IMR-90 (cell line): ENCODE results near the gene THPO. TPM values are rescaled to one million over a fixed set of nuclear protein-coding genes. Genes with fewer than 3 reads are reported as not detected.

Experiments used
- ATAC-seq: fragments of 200-7000 bp; cut with Tn5 transposase; 2 replicates; pipeline ENCODE4 v1.9.1; 2020; ENCODE audit warnings: low read depth, mild to moderate bottlenecking, moderate library complexity
- BruUV-seq: library from RNA; stranded (reverse); fragments of 400-500 nt; replicated peaks from 2 replicates; lab custom pipeline; 2021; lab: Mats Ljungman, UMichigan
- CTCF ChIA-PET: fragments of 300-600 bp; formaldehyde crosslinking; extraction: SDS; loops from one replicate; lab custom pipeline; 2021; ENCODE audit warnings: antibody characterized with exemption; lab: Yijun Ruan, JAX
- POLR2A ChIA-PET: fragments of 300-600 bp; sonication (Branson Sonifier 250); formaldehyde crosslinking; loops from one replicate; lab custom pipeline; 2022; ENCODE audit warnings: antibody characterized with exemption; ENCODE audit not compliant: unreplicated experiment; lab: Charles Lee
- DNase-seq: peaks from one replicate; pipeline ENCODE4 v3.0.0; 2013
- H2AFZ ChIP-seq: replicated peaks from 2 replicates; pipeline ENCODE3; 2013; ENCODE audit warnings: low read length, mild to moderate bottlenecking; ENCODE audit not compliant: poor library complexity
- H2AK5ac ChIP-seq: 2 replicates; pipeline ENCODE4 v1.6.1; 2013; ENCODE audit warnings: low read depth, low read length, inconsistent platforms
- H2AK9ac ChIP-seq: replicated peaks from 2 replicates; pipeline ENCODE3; 2013; ENCODE audit warnings: mild to moderate bottlenecking, low read depth, low read length, moderate library complexity; ENCODE audit not compliant: poor library complexity
- H2BK120ac ChIP-seq: 2 replicates; pipeline ENCODE4 v1.6.1; 2013; ENCODE audit warnings: low read depth, low read length, inconsistent platforms
- H2BK15ac ChIP-seq: 3 replicates; pipeline ENCODE4 v1.6.1; 2013; ENCODE audit warnings: low read depth, low read length, inconsistent platforms
- H2BK20ac ChIP-seq: 2 replicates; pipeline ENCODE4 v1.6.1; 2013; ENCODE audit warnings: low read depth, mild to moderate bottlenecking, inconsistent platforms, low read length, moderate library complexity
- H2BK5ac ChIP-seq: 2 replicates; pipeline ENCODE4 v1.6.1; 2013; ENCODE audit warnings: mild to moderate bottlenecking, low read depth, low read length, inconsistent platforms; ENCODE audit not compliant: poor library complexity, severe bottlenecking
- H3K14ac ChIP-seq: replicated peaks from 2 replicates; pipeline ENCODE4 v1.6.1; 2013; ENCODE audit warnings: low read depth, low read length, inconsistent platforms
- H3K18ac ChIP-seq: 2 replicates; pipeline ENCODE4 v1.6.1; 2013; ENCODE audit warnings: low read depth, low read length, control low read depth
- H3K23ac ChIP-seq: 2 replicates; pipeline ENCODE4 v1.6.1; 2013; ENCODE audit warnings: low read depth, low read length, inconsistent platforms
- H3K27ac ChIP-seq: 2 replicates; pipeline ENCODE4 v1.5.1; 2013; ENCODE audit warnings: mild to moderate bottlenecking, control low read depth, low read length; ENCODE audit not compliant: insufficient read depth
- H3K27me3 ChIP-seq: 2 replicates; pipeline ENCODE4 v1.6.1; 2013; ENCODE audit warnings: low read length; ENCODE audit not compliant: control insufficient read depth, insufficient read depth
- H3K36me3 ChIP-seq: 2 replicates; pipeline ENCODE4 v1.6.1; 2013; ENCODE audit warnings: low read length, mixed read lengths; ENCODE audit not compliant: control insufficient read depth, insufficient read depth
- H3K4ac ChIP-seq: 2 replicates; pipeline ENCODE4 v1.6.1; 2013; ENCODE audit warnings: low read depth, low read length, inconsistent platforms
- H3K4me1 ChIP-seq: 2 replicates; pipeline ENCODE4 v1.6.1; 2013; ENCODE audit warnings: low read length, mixed read lengths; ENCODE audit not compliant: control insufficient read depth, insufficient read depth
- H3K4me2 ChIP-seq: 2 replicates; pipeline ENCODE4 v1.6.1; 2013; ENCODE audit warnings: low read depth, mild to moderate bottlenecking, control low read depth, low read length, moderate library complexity
- H3K4me3 ChIP-seq: 2 replicates; pipeline ENCODE4 v1.5.1; 2013; ENCODE audit warnings: low read depth, mild to moderate bottlenecking, control low read depth, low read length, moderate library complexity; ENCODE audit not compliant: insufficient read depth
- H3K56ac ChIP-seq: 2 replicates; pipeline ENCODE4 v1.6.1; 2013; ENCODE audit warnings: low read length, inconsistent platforms; ENCODE audit not compliant: insufficient read depth; ENCODE audit errors: extremely low read depth
- H3K79me1 ChIP-seq, 2 experiments: 2 replicates each; pipeline ENCODE4 v1.6.1; 2013; ENCODE audit warnings: low read length in 2 of 2, inconsistent platforms in 1 of 2, low read depth in 1 of 2
- H3K9ac ChIP-seq: 2 replicates; pipeline ENCODE4 v1.6.1; 2013; ENCODE audit warnings: low read depth, low read length, control low read depth
- H3K9me1 ChIP-seq: 2 replicates; pipeline ENCODE4 v1.6.1; 2013; ENCODE audit warnings: low read length, inconsistent platforms; ENCODE audit not compliant: insufficient read depth
- H3K9me3 ChIP-seq: 2 replicates; pipeline ENCODE4 v1.6.1; 2013; ENCODE audit warnings: low read length; ENCODE audit not compliant: control insufficient read depth, insufficient read depth
- H4K20me1 ChIP-seq: 2 replicates; pipeline ENCODE4 v1.6.1; 2013; ENCODE audit warnings: low read length, inconsistent platforms; ENCODE audit not compliant: insufficient read depth
- H4K5ac ChIP-seq: 2 replicates; pipeline ENCODE4 v1.6.1; 2013; ENCODE audit warnings: mild to moderate bottlenecking, low read depth, low read length, control low read depth
- H4K8ac ChIP-seq, 2 experiments: 2 replicates each; pipeline ENCODE4 v1.6.1; 2013; ENCODE audit warnings: low read depth in 2 of 2, low read length in 2 of 2, control low read depth in 1 of 2, inconsistent platforms in 1 of 2
- H4K91ac ChIP-seq: 2 replicates; pipeline ENCODE4 v1.6.1; 2013; ENCODE audit warnings: low read depth, low read length, inconsistent platforms; ENCODE audit not compliant: insufficient read depth
- BHLHE40 ChIP-seq: fragments of 150-350 bp; IDR thresholded peaks from 2 replicates; pipeline ENCODE4 v1.6.1; 2016; ENCODE audit warnings: mild to moderate bottlenecking, low read depth, low read length
- CEBPB ChIP-seq: IDR thresholded peaks from 2 replicates; pipeline ENCODE4 v1.6.1; 2012; ENCODE audit warnings: low read depth, low read length, improper control_type of control experiment
- CHD1 ChIP-seq: IDR thresholded peaks from 2 replicates; pipeline ENCODE4 v1.6.1; 2012; ENCODE audit warnings: low read depth, low read length, improper control_type of control experiment
- FOS ChIP-seq: fragments of 150-350 bp; IDR thresholded peaks from 2 replicates; pipeline ENCODE4 v1.6.1; 2016; ENCODE audit warnings: low read depth, low read length
- MAFK ChIP-seq: IDR thresholded peaks from 2 replicates; pipeline ENCODE4 v1.6.1; 2012; ENCODE audit warnings: low read depth, low read length, improper control_type of control experiment
- MAZ ChIP-seq: IDR thresholded peaks from 2 replicates; pipeline ENCODE4 v1.6.1; 2012; ENCODE audit warnings: low read depth, mild to moderate bottlenecking, low read length, improper control_type of control experiment, moderate library complexity, borderline replicate concordance
- POLR2A ChIP-seq: IDR thresholded peaks from 2 replicates; pipeline ENCODE4 v1.6.1; 2012; ENCODE audit warnings: mild to moderate bottlenecking, low read depth, low read length
- RAD21 ChIP-seq: IDR thresholded peaks from 2 replicates; pipeline ENCODE4 v1.6.1; 2012; ENCODE audit warnings: low read length, improper control_type of control experiment
- RCOR1 ChIP-seq: IDR thresholded peaks from 2 replicates; pipeline ENCODE4 v1.6.1; 2012; ENCODE audit warnings: mild to moderate bottlenecking, low read length, improper control_type of control experiment; ENCODE audit not compliant: insufficient replicate concordance
- SMC3 ChIP-seq: fragments of 150-350 bp; IDR thresholded peaks from 2 replicates; pipeline ENCODE4 v1.6.1; 2016; ENCODE audit warnings: low read depth, mild to moderate bottlenecking, antibody characterized with exemption, low read length, moderate library complexity
- WGBS, 2 experiments: methylation state at CpG; one replicate each; pipeline versions ENCODE4 v1.1.5 to v1.1.7; 2013; ENCODE audit warnings: missing lambda C conversion rate in 2 of 2; ENCODE audit not compliant: insufficient read length in 1 of 2; ENCODE audit errors: extremely low coverage in 2 of 2; 5-methylcytosine and 5-hydroxymethylcytosine counted together
- dilution Hi-C: fragments of 300-500 bp; cut with HindIII; formaldehyde crosslinking; loops from one replicate; pipeline ENCODE4 v1.14.3; 2018; ENCODE audit warnings: low sequenced_read_pairs; ENCODE audit not compliant: unreplicated experiment
- in situ Hi-C: fragments of 300-500 bp; cut with MboI; formaldehyde crosslinking; loops from 3 replicates; pipeline ENCODE4 v1.14.3; 2019; ENCODE audit warnings: low sequenced_read_pairs, inconsistent platforms, mixed read lengths
- intact Hi-C: fragments of 100-400 bp; cut with micrococcal nuclease; formaldehyde crosslinking; loops from 2 replicates; pipeline ENCODE4 v1.10.0; 2022
- polyA plus RNA-seq, 3 experiments: library from polyadenylated mRNA; depleted of rRNA; stranded (reverse); fragments of >200 nt; gene quantifications; 2 replicates each; pipeline ENCODE4 v1.2.3, GENCODE V29; 2012; ENCODE audit warnings: low replicate concordance in 1 of 3
- total RNA-seq: library from RNA; depleted of rRNA; stranded (reverse); fragments of >200 nt; gene quantifications from 2 replicates; pipeline ENCODE4 v1.2.3, GENCODE V29; 2012
- TF ChIP-seq, protein P1 (sequence below): fragments of 150-350 bp; IDR thresholded peaks from 2 replicates; pipeline ENCODE4 v1.6.1; 2016; ENCODE audit warnings: low read depth, mild to moderate bottlenecking, low read length, moderate library complexity, borderline replicate concordance

Gene THPO
- total and polyA plus RNA-seq, 2 of the 4 experiments (the other 2 are of a cell fraction): not detected

DNA sequence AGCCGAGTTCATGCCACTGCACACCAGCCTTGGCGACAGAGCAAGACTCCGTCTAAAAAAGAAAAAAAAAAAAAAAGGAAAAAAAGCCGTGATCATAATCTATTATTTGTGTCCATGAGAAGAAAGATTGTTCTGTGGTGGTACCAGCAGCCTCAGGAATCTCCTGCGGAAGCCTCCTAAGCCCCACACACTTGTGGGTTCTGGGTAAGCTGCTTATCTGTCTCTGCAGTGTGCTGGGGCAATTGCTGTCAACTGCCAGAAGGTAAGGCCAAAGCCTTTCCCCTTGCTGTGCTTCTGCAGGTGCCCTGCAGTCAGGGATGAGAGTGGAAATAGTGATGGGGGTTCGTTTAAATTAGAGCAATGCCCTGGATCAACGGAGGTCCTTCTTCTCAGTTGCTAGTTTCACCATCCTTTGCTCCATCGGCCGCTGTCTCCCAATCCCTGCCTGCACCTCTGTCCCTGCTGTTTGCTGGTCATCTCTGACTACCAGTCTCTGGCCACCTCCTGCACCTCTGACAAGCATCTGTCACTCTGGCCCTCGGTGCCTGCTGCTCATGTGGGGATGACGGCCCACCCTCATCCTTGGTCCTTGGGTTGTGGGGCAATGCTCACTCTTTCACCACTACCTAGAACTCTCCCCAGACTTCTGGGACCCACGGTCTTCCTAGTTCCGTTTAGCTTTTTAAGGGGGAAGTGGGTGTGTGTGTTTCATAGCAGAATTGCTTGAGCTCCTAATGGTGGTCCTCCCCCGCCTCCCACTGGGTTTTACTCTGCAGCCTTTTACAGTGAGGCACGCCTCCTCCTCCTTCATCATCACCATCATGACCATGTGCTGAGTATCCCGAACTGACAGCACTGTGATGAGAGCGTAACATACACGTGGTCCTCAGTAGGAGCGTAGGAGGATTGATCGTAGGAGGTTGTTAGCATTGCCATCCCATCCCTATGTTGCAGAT lies 27.3 kb upstream of the THPO start (continued):
- TF ChIP-seq, protein P1, sequence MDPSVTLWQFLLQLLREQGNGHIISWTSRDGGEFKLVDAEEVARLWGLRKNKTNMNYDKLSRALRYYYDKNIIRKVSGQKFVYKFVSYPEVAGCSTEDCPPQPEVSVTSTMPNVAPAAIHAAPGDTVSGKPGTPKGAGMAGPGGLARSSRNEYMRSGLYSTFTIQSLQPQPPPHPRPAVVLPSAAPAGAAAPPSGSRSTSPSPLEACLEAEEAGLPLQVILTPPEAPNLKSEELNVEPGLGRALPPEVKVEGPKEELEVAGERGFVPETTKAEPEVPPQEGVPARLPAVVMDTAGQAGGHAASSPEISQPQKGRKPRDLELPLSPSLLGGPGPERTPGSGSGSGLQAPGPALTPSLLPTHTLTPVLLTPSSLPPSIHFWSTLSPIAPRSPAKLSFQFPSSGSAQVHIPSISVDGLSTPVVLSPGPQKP: no peak
- TF ChIP-seq RCOR1: no peak

DNA sequence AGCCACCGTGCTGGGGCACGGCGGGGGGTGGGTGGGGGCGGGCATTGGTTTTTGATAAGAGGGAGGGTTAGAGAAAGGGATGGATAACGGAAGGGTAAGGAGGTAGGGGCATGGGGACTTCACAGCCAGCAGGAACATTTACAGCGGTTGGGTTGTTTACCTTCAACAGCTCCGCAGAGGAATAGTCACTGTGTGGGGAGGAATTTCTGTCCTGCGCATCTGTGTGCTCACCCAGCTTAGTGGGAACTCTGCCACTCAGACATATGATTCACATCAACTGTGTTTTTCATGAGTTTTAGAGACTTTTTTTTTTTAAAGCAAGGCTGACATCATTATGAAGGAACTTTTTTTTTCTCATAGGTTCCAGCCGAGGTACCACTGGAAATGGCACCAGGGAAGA lies 21.4 kb upstream of the THPO start:
- intact Hi-C loops (loop anchor here (5.0 kb wide), 1 partner anchor 123 kb away; no protein-coding TSS in a partner anchor), dilution Hi-C loops (no loop called here), in situ Hi-C loops (no loop called here)
- Histone ChIP-seq H2BK15ac (no peak overlapping the region), H3K4me3 (no peak overlapping the region), H2AFZ (no peak overlapping the region), H3K79me1 (no peaks in the 10 kb centered on the region), H3K56ac (no peak overlapping the region), H3K27ac (no peak overlapping the region), H3K4me1 (no peaks in the 10 kb centered on the region), H3K27me3 (peaks cover 43% of the 10 kb centered on the region), H2BK5ac (no peak overlapping the region), H3K23ac (no peak overlapping the region), H4K8ac (no peak overlapping the region), H2AK9ac (no peak overlapping the region), H4K20me1 (no peaks in the 10 kb centered on the region), H3K9ac (no peak overlapping the region), H3K9me3 (no peaks in the 10 kb centered on the region), H2BK20ac (no peak overlapping the region), H3K4ac (no peak overlapping the region), H3K9me1 (no peaks in the 10 kb centered on the region; the same call in 1 of the 2 replicates), H2AK5ac (no peak overlapping the region), H4K91ac (no peak overlapping the region), H3K14ac (no peak overlapping the region), H4K5ac (no peak overlapping the region), H3K4me2 (no peak overlapping the region), H2BK120ac (no peak overlapping the region), H3K36me3 (no peaks in the 10 kb centered on the region), H3K18ac (no peak overlapping the region)
- ChIA-PET POLR2A (interaction anchor here (0.6 to 0.9 kb wide), 3 partner anchors 14 to 455 kb away, joined by 3 to 7 read pairs (median 4); no protein-coding TSS in a partner anchor), CTCF (interaction anchor here (0.6 to 1.0 kb wide), 6 partner anchors 28 to 467 kb away, joined by 3 to 5 read pairs (median 4); no protein-coding TSS in a partner anchor)
- ATAC-seq: peak; percentile 99
- BruUV-seq: no TSS peak
- DNase-seq: peak; percentile 96
- TF ChIP-seq POLR2A (no peak), CEBPB (no peak), CHD1 (no peak), RAD21 (no peak), BHLHE40 (no peak), RCOR1 (no peak), MAZ (peak; percentile 36; the same call in 1 of the 2 replicates), FOS (peak; percentile 41; the same call in 1 of the 2 replicates), MAFK (no peak), SMC3 (no peak)
- TF ChIP-seq, protein P1: no peak
- no CpG with 5 or more reads among the region's 9 CpGs for WGBS, 2 experiments
